22Rv1 (cell line): ENCODE measurements around the gene PRSS53.

ENCODE experiments used
- H3K27ac ChIP-seq: fragments of 450-650 bp; 2 replicates; pipeline ENCODE4 v1.5.1; 2017
- CTCF ChIP-seq: fragments of 450-650 bp; IDR thresholded peaks from 2 replicates; pipeline ENCODE4 v1.5.1; 2017; ENCODE audit warnings: mild to moderate bottlenecking
- ZFX ChIP-seq: fragments of 450-650 bp; IDR thresholded peaks from 2 replicates; pipeline ENCODE4 v1.6.1; 2017; ENCODE audit warnings: antibody characterized with exemption, borderline replicate concordance

Gene PRSS53

GRCh38 chr16:31050280-31051030, 38.3 kb downstream of the PRSS53 start:
- no peak for TF ChIP-seq CTCF
- no peak overlapping the region for H3K27ac ChIP-seq

GRCh38 chr16:31043898-31044481, 44.8 kb downstream of the PRSS53 start:
- H3K27ac ChIP-seq: no peak overlapping the region
- TF ChIP-seq CTCF (no peak), ZFX (no peak)

GRCh38 chr16:31043352-31043751, 45.4 kb downstream of the PRSS53 start:
- no peak overlapping the region for H3K27ac ChIP-seq
- TF ChIP-seq ZFX (no peak), CTCF (no peak)

- no peak overlapping the region for H3K27ac ChIP-seq
- TF ChIP-seq ZFX: no peak
- no peak for TF ChIP-seq CTCF
Measured at GRCh38 chr16:31042866-31043265, 45.9 kb downstream of the PRSS53 start.

GRCh38 chr16:31038993-31039392, 49.8 kb downstream of the PRSS53 start:
- no peak overlapping the region for H3K27ac ChIP-seq
- TF ChIP-seq ZFX: no peak
- no peak for TF ChIP-seq CTCF

- TF ChIP-seq CTCF (no peak), ZFX (no peak)
- no peak overlapping the region for H3K27ac ChIP-seq
Measured at GRCh38 chr16:31036691-31037090, 52.1 kb downstream of the PRSS53 start.

- H3K27ac ChIP-seq: peak overlapping the region; percentile 75
- TF ChIP-seq CTCF: no peak
- TF ChIP-seq ZFX: no peak
Measured at GRCh38 chr16:31033709-31034492, 54.8 kb downstream of the PRSS53 start.
